GM10266 (cell line): ENCODE measurements around the gene TCERG1L.

Experiments
- DNase-seq: peaks from one replicate; pipeline ENCODE4 v3.0.0; 2012; ENCODE audit errors: extremely low spot score
- TF ChIP-seq, protein P1 (sequence below): IDR thresholded peaks from 2 replicates; pipeline ENCODE4 v1.5.1; 2012; ENCODE audit warnings: mild to moderate bottlenecking, low read depth; ENCODE audit not compliant: control insufficient read depth, insufficient read depth; ENCODE audit errors: missing control alignments

TCERG1L gene

DNA sequence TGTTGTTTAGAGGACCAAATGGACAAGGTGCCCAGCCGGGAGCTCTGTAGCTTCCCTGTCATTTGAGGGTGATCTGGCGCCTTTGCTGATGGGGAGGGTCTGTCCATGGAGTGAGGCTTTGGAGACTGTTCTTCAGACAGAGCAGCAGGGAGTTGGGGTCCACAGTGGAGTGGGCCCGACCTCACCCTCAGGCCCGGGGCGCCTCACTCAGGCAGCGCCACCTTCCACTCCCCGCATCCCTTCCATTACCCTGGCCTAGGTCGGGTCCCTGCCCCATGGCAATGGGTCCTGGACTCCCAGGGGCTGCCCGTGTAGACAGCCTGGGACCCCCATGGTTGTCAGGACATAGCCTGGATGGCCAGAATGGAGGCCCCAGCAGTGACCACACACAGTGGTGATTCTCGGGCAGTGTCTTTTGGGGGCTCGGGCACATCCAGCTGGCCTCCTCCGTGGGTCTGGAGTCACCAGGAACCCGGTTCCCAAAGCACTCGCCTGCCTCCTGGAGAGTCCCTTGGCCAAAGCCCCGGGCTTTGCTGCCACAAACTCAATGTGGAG lies 38.5 kb downstream of the TCERG1L start:
- TF ChIP-seq, protein P1, sequence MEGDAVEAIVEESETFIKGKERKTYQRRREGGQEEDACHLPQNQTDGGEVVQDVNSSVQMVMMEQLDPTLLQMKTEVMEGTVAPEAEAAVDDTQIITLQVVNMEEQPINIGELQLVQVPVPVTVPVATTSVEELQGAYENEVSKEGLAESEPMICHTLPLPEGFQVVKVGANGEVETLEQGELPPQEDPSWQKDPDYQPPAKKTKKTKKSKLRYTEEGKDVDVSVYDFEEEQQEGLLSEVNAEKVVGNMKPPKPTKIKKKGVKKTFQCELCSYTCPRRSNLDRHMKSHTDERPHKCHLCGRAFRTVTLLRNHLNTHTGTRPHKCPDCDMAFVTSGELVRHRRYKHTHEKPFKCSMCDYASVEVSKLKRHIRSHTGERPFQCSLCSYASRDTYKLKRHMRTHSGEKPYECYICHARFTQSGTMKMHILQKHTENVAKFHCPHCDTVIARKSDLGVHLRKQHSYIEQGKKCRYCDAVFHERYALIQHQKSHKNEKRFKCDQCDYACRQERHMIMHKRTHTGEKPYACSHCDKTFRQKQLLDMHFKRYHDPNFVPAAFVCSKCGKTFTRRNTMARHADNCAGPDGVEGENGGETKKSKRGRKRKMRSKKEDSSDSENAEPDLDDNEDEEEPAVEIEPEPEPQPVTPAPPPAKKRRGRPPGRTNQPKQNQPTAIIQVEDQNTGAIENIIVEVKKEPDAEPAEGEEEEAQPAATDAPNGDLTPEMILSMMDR = no peak
- DNase-seq = no peak

DNA sequence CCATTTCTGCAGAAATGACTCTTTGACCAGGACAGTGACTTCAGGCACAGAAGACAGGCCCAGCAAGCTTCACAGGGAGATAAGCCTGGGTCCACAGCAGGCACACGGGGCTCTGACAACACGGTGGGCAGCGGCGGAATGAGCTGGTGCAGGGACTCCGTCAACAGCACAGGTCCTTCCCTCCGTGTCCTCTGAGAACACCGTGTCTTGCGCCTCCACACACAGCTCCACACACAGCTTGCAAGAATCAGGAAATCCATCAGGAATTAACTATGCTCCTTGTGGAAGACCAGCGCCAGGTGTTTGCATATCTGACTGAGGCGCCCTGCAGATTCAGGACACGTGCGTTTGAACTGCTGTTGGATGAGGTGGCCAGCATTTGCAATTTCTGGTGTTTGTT lies 39.6 kb downstream of the TCERG1L start:
- DNase-seq = no peak
- TF ChIP-seq, protein P1 = no peak

DNA sequence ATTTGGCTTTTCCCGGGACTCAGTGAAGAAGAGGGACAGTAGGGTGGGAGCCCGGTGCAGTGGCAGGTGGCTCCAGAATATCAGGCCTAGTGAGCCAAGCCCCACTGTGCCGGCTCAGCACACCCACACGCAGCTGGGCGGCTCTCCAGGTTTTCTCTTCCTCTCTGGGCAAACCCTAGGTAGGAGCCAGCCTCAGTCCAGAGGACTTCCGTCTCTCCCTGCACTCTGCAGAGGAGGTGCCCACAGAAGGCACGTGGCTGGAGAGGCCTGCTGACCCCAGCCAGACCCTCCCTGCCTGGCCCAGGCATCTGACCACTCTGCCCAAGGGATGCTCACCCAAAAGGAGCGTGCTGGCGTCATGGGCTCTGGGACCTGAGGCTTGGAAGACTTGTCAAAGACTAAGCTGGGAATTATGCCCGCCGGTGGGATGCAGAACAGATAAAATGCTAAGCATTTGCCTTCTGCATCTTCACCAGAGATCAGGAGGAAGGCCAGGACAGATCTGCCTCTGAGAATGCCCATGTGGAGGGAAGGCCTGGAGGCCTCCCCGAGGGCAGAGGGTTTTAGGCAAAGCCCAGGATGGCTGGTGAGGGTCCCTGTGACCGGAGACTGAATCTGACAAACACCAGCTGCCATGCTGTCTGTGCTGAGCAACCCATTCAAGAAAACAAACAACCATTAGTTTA lies 40.2 kb downstream of the TCERG1L start:
- TF ChIP-seq, protein P1 = no peak

DNA sequence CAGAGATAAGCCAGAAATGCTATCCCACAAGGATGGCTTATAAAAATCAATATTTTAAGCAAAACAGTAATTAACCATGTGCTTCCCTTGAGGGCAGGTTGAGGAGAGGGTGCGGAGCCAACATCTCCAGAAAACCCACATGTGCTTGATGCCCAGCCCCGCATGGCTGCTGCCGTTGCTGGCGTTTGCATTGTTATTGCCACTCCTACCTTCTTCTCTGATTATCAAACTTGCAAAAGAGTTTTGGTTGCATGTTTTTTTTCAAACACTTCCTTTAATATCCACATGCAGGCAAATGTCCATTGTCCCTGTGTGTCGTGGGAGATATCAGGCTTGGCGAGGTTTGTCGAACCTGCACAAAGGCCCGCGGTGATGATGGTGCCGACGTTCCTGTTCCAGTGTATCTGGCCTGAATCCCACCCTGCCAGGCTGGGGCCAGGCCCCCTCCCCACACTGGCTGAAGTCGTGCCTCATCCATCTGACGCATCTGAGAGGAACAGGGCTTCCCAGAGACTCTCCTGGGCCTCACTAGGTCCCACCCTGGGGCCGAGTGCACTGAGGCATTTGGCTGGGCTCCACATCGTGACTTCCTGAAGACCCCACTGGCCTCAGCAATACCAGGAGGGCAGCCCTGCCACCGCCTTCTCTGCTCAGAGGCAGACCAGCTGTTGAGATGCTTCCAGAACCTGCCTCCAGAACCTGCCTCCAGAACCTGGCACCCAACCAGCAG lies 40.9 kb downstream of the TCERG1L start:
- DNase-seq = no peak
- TF ChIP-seq, protein P1 = no peak

More for the DNA sequence above, 40.2 kb downstream of the TCERG1L start:
- no peak for DNase-seq

DNA sequence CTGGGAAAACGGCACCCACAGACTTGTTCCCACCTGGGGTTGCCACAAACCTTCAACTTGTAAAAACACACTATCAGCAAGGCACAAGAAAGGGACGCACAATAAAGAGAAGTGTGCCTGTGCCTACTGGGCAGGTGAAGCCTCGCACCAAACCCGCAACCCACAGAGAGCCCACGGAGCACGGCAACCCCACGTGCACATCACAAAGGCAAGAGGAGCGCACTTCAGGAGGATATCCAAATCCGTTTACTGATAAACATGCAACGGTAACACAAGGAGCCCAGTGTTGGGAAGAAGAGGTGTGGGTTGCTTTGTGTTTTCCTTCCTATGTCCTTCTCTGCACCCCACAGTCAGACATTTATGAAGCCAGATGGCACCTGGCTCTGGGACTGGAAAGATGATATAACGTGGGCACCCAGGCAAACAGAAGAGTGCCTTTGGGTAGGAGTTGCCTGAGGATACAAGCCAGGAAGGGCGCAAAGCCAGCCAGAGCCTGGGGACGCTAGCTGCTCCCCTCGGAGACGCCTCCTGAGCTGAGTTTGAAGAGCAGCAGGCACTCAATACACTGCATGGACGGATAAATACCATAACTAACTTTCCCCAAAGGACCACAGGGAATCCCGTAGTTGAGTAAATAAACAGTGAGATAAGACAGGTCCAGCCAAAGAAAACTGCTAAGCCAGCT lies 41.6 kb downstream of the TCERG1L start:
- TF ChIP-seq, protein P1 = no peak
- no peak for DNase-seq

DNA sequence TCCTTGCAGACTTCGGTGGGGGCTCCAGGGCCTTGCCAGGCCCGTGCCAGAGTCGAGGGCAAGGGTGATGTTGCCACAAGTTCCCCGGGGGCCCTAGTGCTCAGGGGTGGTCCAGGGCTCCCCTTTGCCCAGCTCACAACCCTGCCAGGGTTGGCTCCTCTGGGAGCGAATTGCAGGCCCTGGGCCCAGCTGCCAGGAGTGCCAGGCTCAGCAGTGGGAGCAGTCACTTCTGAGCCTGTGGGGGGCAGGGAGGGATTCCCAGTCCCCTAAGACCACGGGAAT lies 43.8 kb downstream of the TCERG1L start:
- DNase-seq = no peak
- TF ChIP-seq, protein P1 = no peak
